Measurements from ENCODE around the gene SFTPD. TPM values are rescaled to one million over a fixed set of nuclear protein-coding genes. Genes with fewer than 3 reads are reported as not detected.
A peak's percentile ranks its signal among the peaks of the same experiment; 100 is the strongest.

The SFTPD gene
- total RNA-seq, 2 donors from 2014 or later = not detected

DNA sequence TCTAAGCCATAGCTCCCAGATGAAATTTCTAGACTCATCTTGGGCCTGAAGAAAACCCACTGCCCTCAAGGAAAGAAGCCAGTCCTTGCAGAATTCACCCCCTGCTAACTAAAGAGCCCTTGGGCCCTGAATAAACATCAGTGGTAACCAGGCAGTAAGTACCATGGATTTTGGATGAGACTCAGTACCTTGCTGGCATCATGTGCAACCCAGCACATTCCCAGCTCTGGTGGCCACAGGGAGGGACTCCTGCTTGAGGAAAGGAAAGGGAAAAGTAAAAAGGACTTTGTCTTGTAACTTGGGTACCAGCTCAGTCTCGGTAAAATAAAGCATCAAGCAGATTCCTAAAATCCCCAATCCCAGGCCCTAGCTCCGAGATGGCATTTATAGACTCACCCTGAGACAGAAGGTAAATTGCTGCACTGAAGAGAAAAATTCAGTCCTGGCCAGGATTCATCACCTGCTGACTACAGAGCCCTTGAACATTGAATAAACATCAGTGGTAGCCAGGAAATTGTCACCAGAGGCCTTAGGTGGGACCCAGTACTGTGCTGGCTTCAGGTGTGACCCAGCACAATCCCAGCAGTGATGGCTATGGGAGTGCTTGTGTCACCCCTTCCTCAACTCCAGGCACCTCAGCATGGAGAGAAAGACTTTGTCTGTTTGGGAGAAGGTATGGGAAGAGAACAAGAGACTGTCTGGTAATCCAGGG is 31.2 kb upstream of the SFTPD start:
- no peak overlapping the region for H3K4me3 Mint-ChIP-seq
- H3K27me3 Mint-ChIP-seq = peaks cover 46 to 64% of the 10 kb centered on the region in 2 donors
- peaks cover 3 to 5% of the 10 kb centered on the region in 2 donors for H3K4me1 Mint-ChIP-seq (ENCODE audit: low read depth in 2 of 2)
- no peaks in the 10 kb centered on the region for H3K9me3 Mint-ChIP-seq
- no peak for DNase-seq (ENCODE audit: low spot score)
- ATAC-seq = no peak
- H3K27ac Mint-ChIP-seq = no peak overlapping the region
- no peaks in the 10 kb centered on the region for H3K36me3 Mint-ChIP-seq

DNA sequence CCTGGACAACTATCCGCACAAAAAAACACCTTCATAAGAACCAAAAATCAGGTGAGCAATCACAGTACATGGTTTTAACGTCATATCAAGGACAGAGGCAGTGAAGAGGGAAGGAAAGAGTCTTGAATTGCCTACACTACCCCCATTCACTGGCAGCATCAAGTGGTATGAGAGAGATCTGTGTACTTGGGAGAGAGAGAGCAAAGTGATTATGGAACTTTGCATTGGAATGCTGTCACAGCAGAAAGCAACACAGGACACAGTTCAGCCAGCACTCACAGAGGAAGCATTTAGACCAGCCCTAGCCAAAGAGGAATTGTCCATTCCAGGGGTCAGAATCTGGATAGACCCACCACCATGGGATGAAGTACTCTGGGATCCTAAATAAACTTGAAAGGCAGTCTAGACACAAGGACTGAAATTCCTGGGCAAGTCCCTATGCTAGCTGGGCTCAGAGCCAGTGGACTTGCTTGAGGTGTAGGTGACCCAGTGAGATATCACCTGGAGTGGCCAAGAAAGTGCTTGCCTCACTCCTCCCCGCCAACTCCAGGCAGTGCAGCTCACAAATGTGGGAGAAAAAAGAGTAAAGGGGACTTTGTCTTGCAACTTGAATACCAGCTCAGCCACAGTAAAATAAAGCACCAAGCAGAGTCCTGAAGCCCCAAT is 30.5 kb upstream of the SFTPD start:
- no peak for ATAC-seq
- H3K27me3 Mint-ChIP-seq = peaks cover 44 to 64% of the 10 kb centered on the region in 2 donors
- H3K4me3 Mint-ChIP-seq = no peak overlapping the region
- H3K4me1 Mint-ChIP-seq (ENCODE audit: low read depth in 2 of 2) = peaks cover 0 to 3% of the 10 kb centered on the region in 2 donors
- no peaks in the 10 kb centered on the region for H3K36me3 Mint-ChIP-seq
- DNase-seq (ENCODE audit: low spot score) = no peak
- no peak overlapping the region for H3K27ac Mint-ChIP-seq
- H3K9me3 Mint-ChIP-seq = no peaks in the 10 kb centered on the region

DNA sequence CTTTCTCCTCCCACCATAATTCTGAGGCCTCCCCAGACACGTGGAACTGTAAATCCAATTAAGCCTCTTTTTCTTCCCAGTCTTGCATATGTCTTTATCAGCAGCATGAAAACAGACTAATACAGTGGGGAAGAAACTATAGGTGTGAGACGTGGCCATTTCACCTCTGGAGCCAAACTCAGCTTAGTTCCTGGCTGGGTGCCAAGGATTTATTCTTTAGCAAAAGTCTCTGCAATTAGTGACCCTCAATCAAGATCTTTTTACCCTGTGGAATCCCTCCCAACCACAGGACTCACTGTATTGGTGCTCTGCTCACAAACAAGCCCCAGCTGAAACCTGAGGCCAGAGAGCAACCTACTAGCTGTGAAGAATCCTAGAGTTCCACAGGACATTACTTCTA is 28.1 kb upstream of the SFTPD start:
- no peaks in the 10 kb centered on the region for H3K36me3 Mint-ChIP-seq
- H3K27me3 Mint-ChIP-seq = peaks cover 40 to 65% of the 10 kb centered on the region in 2 donors
- H3K4me1 Mint-ChIP-seq (ENCODE audit: low read depth in 2 of 2) = no peaks in the 10 kb centered on the region
- ATAC-seq (no peak), DNase-seq (ENCODE audit: low spot score) (no peak)
- no peaks in the 10 kb centered on the region for H3K9me3 Mint-ChIP-seq
- H3K27ac Mint-ChIP-seq = no peak overlapping the region
- no peak overlapping the region for H3K4me3 Mint-ChIP-seq

DNA sequence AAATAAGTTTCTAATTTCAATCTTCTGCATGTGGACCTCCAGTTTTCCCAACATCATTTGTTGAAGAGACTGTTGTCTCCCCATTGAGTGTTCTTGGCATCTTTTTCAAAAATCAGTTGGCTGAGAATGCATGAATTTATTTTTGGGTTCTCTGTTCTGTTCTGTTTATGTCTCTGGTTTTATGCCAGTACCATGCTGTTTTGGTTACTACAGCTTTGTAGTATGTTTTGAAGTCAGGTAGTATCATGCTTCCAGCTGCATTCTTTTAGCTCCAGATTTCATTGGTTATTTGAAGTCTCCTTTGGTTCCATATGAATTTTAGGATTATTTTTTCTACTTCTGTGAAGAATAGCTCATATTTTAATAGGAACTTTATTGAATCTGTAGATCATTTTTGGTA is 21.2 kb upstream of the SFTPD start:
- DNase-seq (ENCODE audit: low spot score) (no peak), ATAC-seq (no peak)
- H3K27ac Mint-ChIP-seq = no peak overlapping the region
- peaks cover 17 to 36% of the 10 kb centered on the region in 2 donors for H3K27me3 Mint-ChIP-seq
- H3K4me3 Mint-ChIP-seq = no peak overlapping the region
- H3K4me1 Mint-ChIP-seq (ENCODE audit: low read depth in 2 of 2) = no peaks in the 10 kb centered on the region
- H3K9me3 Mint-ChIP-seq = peaks cover 3% of the 10 kb centered on the region
- peaks cover 7% of the 10 kb centered on the region for H3K36me3 Mint-ChIP-seq

DNA sequence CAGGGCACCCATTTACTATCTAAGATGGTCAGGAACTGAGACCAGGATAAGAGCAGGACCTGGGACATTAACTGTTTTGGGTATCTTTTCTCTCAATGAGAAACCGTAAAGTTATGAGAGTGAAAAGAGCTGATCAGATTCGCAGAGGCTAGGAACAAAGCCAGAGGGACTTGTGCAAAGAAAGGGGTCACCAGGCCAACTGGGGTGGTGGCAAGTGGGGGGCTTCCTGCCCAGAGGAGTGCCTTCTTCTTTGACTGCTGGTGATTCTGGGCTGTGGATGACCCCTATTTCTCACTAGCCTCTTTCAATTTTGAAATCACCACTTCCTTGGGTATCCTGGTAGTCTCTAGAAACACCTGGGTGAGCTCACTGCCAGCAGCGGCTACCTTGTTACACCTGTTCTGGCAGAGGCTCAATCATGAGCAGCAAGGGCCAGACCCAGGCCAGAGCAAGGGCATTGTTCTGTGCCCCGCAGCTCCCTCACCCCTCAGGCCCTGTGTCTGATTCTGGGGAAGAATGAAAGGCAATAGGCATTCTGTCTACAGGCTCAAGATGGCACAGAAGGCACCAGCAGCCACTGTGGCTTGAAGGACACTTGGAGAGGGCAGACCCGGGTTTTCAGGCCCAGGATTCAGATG is 999 bp downstream of the SFTPD start:
- H3K4me1 Mint-ChIP-seq (ENCODE audit: low read depth in 2 of 2) = no peaks in the 10 kb centered on the region
- no peaks in the 10 kb centered on the region for H3K36me3 Mint-ChIP-seq
- H3K9me3 Mint-ChIP-seq = peaks cover 4% of the 10 kb centered on the region
- H3K4me3 Mint-ChIP-seq = no peak overlapping the region
- DNase-seq (ENCODE audit: low spot score) = no peak
- H3K27ac Mint-ChIP-seq = no peak overlapping the region
- H3K27me3 Mint-ChIP-seq = peaks cover 5% of the 10 kb centered on the region in 2 donors
- no peak for ATAC-seq

DNA sequence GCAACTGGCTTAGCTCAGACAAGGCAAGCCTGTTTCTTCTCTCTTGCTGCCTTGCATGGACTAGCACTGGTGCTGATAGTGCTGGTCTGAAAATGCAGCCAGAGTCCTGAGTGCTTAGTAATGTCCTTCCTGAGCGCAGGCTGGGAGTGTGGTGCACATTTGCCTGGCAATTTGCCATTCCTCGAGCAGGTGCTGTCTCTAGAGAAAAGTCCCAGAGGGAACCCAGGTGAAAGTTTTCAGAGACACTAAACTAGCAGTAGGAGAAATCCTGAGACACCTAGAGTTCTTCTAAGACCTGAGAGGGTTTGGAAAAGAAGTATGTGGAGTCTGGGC is 1.9 kb downstream of the SFTPD start:
- Mint-ChIP-seq H3K4me3 (no peak overlapping the region), H3K27ac (no peak overlapping the region), H3K36me3 (no peaks in the 10 kb centered on the region), H3K27me3 (peaks cover 5% of the 10 kb centered on the region in 2 donors), H3K4me1 (ENCODE audit: low read depth in 2 of 2) (no peaks in the 10 kb centered on the region), H3K9me3 (peaks cover 4% of the 10 kb centered on the region)
- no peak for DNase-seq (ENCODE audit: low spot score)
- no peak for ATAC-seq

DNA sequence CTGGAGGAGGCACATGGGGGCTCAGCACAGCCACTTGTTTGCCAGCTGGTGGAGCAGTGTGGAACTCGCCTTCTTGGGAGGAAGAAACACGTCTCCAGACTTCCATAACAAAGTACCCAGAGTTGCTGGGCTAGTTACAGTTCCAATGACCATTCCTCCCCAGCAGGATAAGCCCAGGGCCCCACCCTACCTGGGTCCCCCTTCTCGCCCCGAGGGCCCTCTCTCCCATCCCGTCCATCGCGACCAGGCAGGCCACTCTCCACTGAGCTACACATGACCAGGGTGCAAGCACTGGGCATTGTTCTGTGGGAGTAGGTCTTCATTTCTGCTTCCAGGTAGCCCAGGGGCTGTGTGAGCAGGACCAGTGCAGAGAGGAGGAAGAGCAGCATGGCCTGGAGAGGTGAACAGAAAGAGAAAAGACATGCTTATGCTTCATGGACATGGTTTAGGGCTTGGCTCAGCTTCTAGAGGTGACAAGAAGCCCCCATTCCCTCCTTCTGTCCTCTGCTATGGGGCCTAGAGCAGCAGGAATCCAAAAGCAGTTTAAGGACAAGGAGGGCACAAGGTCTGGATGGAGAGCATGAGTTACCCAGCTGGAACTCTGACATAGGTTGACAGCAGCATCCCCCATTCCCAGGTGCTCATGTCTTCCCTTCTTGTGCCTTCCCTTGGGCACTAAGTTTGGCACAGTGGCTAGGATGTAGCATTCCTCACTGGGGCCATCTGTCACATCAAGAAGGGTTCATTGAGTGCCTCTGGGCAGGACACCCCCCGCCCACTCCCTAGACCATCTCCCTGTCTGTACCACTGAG is 2.4 kb downstream of the SFTPD start:
- Mint-ChIP-seq H3K4me1 (ENCODE audit: low read depth in 2 of 2) (no peaks in the 10 kb centered on the region), H3K4me3 (no peak overlapping the region), H3K36me3 (no peaks in the 10 kb centered on the region), H3K27ac (no peak overlapping the region), H3K27me3 (peaks cover 5% of the 10 kb centered on the region in 2 donors), H3K9me3 (peaks cover 4% of the 10 kb centered on the region)
- ATAC-seq (peak; percentile 16 to 25), DNase-seq (ENCODE audit: low spot score) (no peak)

DNA sequence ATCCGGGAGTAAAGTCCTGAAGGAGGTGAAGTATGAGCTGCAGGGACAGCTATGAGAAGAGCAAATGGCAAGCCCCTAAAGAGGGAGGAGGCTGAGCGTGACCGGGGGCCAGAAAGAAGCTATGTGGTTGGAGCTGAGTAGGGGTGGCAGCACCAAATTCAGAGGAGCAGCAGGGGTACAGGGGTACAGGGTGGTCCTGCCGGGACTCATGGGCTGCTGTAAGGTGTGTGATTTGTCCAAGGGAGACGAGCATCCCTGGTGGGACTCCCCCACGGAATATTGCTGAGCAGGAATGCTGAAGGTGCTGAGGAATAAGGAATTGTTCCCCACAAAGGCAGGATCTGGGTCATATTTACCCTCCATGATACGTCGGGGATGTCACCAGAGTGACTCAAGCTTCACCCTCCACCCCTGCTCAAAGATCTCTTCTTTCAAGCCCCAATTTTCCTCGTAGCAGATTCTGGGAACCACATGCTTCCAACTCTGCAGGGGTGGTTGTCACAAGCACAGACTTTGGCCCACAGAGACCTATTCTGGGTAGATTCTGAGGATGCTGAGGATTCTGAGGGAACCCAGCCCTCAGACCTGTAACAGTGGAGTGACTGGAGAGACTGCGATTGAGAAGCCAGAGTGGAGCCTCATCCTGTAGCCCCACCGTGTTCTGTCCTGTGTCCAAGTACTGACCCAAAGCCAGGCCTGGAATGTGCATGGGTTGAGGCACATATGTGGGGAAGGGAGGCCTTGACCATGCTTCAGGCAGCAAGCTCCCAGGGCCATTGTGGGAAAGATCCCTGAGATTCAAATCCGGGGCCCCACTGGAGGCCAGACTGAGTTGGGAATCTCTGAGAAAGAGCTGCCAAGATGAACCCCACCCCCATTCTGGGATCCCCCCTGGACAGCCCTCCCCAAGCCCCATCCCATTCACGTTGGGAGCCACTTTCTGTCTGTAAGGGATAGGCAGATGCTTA is 4.2 kb downstream of the SFTPD start:
- no peak for DNase-seq (ENCODE audit: low spot score)
- Mint-ChIP-seq H3K4me1 (ENCODE audit: low read depth in 2 of 2) (no peaks in the 10 kb centered on the region), H3K27ac (no peak overlapping the region), H3K27me3 (peaks cover 4 to 5% of the 10 kb centered on the region in 2 donors), H3K36me3 (no peaks in the 10 kb centered on the region), H3K4me3 (no peak overlapping the region), H3K9me3 (no peaks in the 10 kb centered on the region)
- no peak for ATAC-seq

DNA sequence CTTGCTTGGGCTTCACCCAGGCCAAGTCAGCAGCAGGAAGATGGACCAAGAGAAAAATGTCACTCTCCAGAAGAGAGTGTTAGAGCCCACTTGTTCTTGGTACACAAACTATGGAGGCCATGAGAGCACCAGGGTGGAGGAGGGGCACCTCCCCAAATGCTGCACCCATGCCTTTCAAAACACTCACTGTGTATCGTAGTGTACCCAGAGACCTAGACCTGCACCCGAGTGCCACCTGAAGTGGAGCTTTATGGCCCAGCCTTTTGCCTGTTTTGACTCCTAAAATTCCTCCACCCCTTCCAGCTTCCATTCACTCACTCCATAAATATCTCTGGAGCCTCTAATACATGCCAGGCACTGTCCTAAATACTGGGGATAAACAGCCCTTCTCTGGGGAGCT is 5.0 kb downstream of the SFTPD start:
- H3K36me3 Mint-ChIP-seq = no peaks in the 10 kb centered on the region
- DNase-seq (ENCODE audit: low spot score) = no peak
- no peak for ATAC-seq
- no peak overlapping the region for H3K27ac Mint-ChIP-seq
- no peaks in the 10 kb centered on the region for H3K9me3 Mint-ChIP-seq
- no peak overlapping the region for H3K4me3 Mint-ChIP-seq
- H3K4me1 Mint-ChIP-seq (ENCODE audit: low read depth in 2 of 2) = peaks cover 4% of the 10 kb centered on the region in 2 donors
- H3K27me3 Mint-ChIP-seq = peaks cover 0 to 5% of the 10 kb centered on the region in 2 donors

DNA sequence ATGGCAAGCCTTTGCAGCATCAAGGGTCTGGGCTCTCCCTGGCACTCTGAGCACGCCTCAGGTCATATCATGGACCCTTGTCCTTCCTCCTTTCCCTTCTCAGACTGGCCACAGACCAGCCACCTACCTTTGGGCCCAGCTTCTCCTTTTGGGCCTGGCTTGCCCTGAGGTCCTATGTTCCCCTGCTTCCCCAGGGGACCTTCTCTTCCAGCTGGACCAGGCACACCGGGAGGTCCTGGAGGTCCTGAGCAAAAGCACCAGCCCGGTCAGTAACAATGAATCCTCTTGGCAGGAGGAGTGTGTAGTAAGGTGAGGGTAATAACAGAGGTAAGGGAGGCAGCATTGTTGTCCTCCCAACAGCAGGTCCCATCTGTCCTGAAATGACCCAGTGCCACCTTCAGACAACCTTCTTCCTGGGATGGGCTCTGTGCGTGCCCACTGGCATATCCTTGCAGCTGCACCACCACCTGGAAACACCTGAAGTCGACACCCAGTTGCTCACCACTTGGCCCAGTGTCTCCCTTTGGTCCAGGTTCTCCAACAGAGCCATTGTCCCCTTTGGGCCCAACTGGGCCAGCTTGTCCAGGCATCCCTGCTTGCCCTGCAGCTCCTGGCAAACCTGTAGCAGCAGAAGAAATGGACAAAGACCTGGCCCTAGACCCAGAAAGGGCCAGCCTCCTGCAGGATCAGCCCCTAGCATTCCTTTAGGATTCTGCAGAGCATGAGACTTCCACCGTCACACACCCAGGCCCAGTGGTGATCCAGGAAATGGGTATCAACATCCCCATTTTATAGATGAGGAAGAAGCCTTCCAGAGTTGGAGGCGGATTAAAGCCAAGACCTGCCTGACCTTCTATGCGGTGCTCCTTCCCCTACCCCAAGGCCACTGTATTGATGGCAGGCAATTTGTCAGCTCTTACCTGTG is 6.4 kb downstream of the SFTPD start:
- Mint-ChIP-seq H3K27me3 (peaks cover 0 to 5% of the 10 kb centered on the region in 2 donors), H3K27ac (no peak overlapping the region), H3K9me3 (no peaks in the 10 kb centered on the region), H3K36me3 (no peaks in the 10 kb centered on the region), H3K4me1 (ENCODE audit: low read depth in 2 of 2) (peaks cover 4% of the 10 kb centered on the region in 2 donors), H3K4me3 (no peak overlapping the region)
- DNase-seq (ENCODE audit: low spot score) (no peak), ATAC-seq (no peak)

DNA sequence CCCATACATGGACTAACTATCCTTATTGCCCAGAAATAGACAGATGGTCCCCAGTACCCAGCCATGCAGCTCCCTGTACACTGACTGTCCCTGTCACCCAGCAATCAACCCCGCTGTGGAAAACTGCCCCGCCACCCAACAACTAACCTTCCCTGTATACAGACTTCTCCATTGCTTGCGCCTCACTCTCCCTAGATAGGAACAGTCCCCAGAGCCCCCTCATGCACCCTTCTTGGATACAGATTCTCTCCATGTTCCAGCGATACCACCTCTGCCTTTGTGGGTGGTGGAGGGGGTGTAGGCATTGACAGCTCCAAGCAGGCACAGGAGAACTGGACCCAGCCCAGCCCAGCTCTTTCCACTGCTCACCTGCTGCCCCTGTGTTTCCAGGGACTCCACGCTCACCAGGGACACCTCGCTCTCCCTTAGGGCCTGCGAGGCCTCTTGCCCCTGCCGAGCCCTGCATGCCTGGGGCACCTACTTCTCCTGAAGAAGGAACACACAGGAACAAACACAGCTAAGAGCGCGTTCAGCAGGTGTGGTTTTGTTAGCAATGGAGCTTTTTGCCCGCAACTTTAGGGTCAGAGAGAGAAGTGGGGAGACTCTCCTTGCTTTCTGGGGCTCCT is 7.2 kb downstream of the SFTPD start:
- Mint-ChIP-seq H3K4me3 (no peak overlapping the region), H3K27ac (no peak overlapping the region), H3K9me3 (no peaks in the 10 kb centered on the region), H3K27me3 (peaks cover 2 to 5% of the 10 kb centered on the region in 2 donors), H3K36me3 (no peaks in the 10 kb centered on the region), H3K4me1 (ENCODE audit: low read depth in 2 of 2) (peaks cover 4% of the 10 kb centered on the region in 2 donors)
- DNase-seq (ENCODE audit: low spot score) (no peak), ATAC-seq (no peak)

DNA sequence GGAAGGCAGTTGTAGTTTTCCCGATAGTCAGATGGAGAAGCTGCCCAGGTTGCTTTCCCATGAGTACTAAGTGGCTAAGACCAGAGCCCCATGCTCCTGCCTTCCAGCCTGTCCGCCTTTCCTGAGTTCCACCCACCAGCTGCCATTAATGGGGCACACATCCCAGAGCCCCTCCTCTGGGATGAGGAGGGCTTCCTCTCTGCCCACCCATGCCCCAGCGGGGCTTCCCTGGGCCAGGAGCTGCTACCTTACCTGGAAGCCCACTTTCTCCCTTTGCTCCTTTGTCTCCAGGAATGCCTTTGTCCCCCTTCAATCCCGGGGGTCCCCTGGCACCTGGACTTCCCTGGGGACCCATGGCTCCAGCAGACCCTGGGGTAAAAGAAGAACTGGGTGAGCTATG is 7.8 kb downstream of the SFTPD start:
- no peaks in the 10 kb centered on the region for H3K36me3 Mint-ChIP-seq
- peaks cover 4% of the 10 kb centered on the region in 2 donors for H3K4me1 Mint-ChIP-seq (ENCODE audit: low read depth in 2 of 2)
- H3K9me3 Mint-ChIP-seq = no peaks in the 10 kb centered on the region
- no peak for ATAC-seq
- no peak overlapping the region for H3K4me3 Mint-ChIP-seq
- no peak for DNase-seq (ENCODE audit: low spot score)
- H3K27ac Mint-ChIP-seq = no peak overlapping the region
- peaks cover 5 to 6% of the 10 kb centered on the region in 2 donors for H3K27me3 Mint-ChIP-seq
